ENCODE measurements around the gene TRIM27.

The TRIM27 gene

DNA sequence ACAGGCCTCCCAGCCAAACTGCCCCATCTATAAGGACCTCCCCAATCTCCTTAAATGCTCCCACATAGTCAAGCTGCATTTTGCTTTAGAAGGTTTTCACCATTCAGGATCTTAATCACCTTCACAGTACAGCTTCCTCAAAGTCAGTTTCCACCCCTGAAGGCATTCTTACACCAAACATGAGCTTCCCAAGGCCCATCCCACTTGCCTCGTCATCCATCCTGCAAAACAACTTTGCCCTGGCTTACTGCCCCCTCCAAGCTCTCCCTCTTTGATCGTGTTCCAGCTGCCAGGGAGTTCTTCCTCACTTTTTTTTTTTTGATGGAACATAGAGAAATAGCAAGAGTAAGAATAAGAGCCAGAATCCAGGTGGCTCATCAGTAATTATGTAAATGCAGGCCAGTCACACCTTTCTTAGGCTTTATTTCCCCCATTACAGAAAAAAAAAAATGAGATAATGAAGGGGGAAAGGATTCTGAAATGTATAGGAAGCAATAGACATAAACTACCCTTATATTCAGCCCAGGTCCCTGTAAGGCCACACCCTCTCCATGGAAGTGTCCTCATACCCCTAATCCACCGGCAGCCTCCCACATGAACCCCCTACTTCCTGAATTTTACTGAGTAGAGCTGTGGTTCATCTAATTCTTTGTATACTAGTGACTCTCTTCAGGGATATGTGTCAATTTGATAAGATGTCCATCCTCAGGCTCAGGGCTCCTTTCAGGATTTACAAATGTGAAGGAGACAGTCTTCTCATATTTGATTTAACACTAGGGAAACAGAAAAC, 12.7 kb downstream of the TRIM27 start:
- Histone ChIP-seq H3K9me3 (ENCODE audit: low read length) (no peaks in the 10 kb centered on the region), H3K9ac (ENCODE audit: low read length) (no peak overlapping the region), H3K4me3 (ENCODE audit: low read depth in 1 of 2, low read length in 2 of 2) (no peak overlapping the region), H3K36me3 (ENCODE audit: insufficient read depth, low read length) (peaks cover 60% of the 10 kb centered on the region), H3K27ac (ENCODE audit: low read depth, low read length) (no peak overlapping the region), H3K4me1 (ENCODE audit: insufficient read depth, low read length) (no peaks in the 10 kb centered on the region), H3K27me3 (ENCODE audit: control insufficient read depth in 1 of 2, insufficient read depth in 2 of 2, low read length in 2 of 2) (no peaks in the 10 kb centered on the region)

DNA sequence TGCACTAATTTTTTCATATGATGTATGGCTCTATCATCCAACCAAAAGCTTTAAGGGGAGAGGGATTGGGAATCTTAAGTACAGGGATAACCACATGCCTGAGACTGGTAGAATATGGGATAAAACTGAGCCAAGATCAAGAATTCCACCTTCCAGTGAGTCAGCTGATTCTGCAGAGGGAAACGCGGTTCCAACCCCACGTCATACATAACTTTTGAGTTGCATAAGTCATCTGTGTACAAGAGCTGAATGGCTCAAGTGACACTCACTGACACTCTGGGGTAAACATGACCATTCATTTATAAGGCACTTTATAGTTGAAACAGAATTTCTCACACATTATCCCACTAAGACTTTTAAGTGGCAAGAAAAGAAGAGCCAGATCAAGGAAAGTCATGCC, 16.4 kb downstream of the TRIM27 start:
- H3K4me1 ChIP-seq (ENCODE audit: insufficient read depth, low read length), result no peaks in the 10 kb centered on the region
- H3K9ac ChIP-seq (ENCODE audit: low read length), result no peak overlapping the region
- H3K27ac ChIP-seq (ENCODE audit: low read depth, low read length), result no peak overlapping the region

DNA sequence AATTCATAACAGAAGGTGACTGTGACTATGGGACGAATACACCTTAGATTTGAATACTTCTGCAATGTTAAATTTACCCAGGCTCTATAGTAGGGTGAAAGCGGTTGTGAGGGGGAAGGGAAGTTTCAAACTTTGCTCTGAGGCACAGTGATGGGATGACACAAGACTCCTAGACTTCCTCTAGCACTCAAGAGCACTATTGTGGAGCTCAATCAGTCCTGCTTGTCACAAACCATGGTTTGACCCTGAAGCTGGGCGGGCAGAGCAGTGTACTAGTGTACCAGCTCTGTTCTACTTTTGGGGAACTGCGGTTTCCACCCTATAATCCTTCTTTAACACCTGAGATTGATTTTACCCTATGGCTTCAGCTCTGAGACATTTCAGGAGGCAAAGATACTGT, 17.1 kb downstream of the TRIM27 start:
- H3K27ac ChIP-seq (ENCODE audit: low read depth, low read length), result no peak overlapping the region
- no peak overlapping the region for H3K4me3 ChIP-seq (ENCODE audit: low read depth in 1 of 2, low read length in 2 of 2)
- H3K36me3 ChIP-seq (ENCODE audit: insufficient read depth, low read length), result peaks cover 72% of the 10 kb centered on the region
- H3K9me3 ChIP-seq (ENCODE audit: low read length), result no peaks in the 10 kb centered on the region
- H3K9ac ChIP-seq (ENCODE audit: low read length), result no peak overlapping the region
- H3K27me3 ChIP-seq (ENCODE audit: control insufficient read depth in 1 of 2, insufficient read depth in 2 of 2, low read length in 2 of 2), result no peaks in the 10 kb centered on the region
- H3K4me1 ChIP-seq (ENCODE audit: insufficient read depth, low read length), result no peaks in the 10 kb centered on the region

More for the DNA sequence above, 16.4 kb downstream of the TRIM27 start:
- H3K36me3 ChIP-seq (ENCODE audit: insufficient read depth, low read length), result peaks cover 73% of the 10 kb centered on the region
- H3K27me3 ChIP-seq (ENCODE audit: control insufficient read depth in 1 of 2, insufficient read depth in 2 of 2, low read length in 2 of 2), result no peaks in the 10 kb centered on the region
- no peaks in the 10 kb centered on the region for H3K9me3 ChIP-seq (ENCODE audit: low read length)
- no peak overlapping the region for H3K4me3 ChIP-seq (ENCODE audit: low read depth in 1 of 2, low read length in 2 of 2)

DNA sequence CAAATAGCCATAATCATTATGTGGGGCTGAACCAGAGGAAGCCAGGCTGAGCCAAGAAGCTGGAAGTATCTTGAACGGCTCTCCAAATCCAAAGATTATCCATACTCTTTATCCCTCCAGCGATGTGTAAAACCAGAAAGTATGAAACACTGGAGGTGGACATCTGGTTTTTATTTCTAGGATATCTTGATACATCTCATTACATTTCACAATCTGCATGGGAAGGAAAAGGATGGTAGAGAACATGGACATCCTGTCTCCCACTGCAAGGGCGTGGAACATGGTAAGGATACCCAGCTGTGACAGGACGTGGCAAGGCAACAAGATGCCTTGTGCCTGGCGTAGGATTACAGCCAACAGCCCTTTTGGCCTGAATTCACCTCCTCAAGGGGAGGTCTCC, 20.1 kb downstream of the TRIM27 start:
- Histone ChIP-seq H3K4me1 (ENCODE audit: insufficient read depth, low read length) (no peaks in the 10 kb centered on the region), H3K9ac (ENCODE audit: low read length) (no peak overlapping the region), H3K4me3 (ENCODE audit: low read depth in 1 of 2, low read length in 2 of 2) (no peak overlapping the region), H3K27me3 (ENCODE audit: control insufficient read depth in 1 of 2, insufficient read depth in 2 of 2, low read length in 2 of 2) (no peaks in the 10 kb centered on the region), H3K9me3 (ENCODE audit: low read length) (no peaks in the 10 kb centered on the region), H3K27ac (ENCODE audit: low read depth, low read length) (no peak overlapping the region), H3K36me3 (ENCODE audit: insufficient read depth, low read length) (peaks cover 56% of the 10 kb centered on the region)

DNA sequence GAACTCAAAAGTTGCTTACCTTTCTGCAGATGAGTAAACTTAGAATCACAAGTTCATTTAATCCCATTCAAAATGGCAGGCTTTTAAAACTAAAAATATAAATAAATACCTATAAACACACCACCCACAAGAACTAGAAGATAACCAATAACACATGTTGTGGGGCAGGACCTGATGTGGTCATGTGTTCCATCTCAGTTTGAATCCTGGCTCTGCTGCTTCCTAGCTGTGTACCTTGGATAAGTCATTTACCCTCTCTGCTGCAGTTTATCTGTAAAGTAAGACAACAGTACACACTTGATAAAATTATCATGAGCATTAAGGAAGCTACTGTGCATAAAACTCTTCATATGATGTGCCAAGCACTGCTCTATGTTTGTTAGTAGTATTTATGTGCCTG, 22.0 kb downstream of the TRIM27 start:
- peaks cover 41% of the 10 kb centered on the region for H3K36me3 ChIP-seq (ENCODE audit: insufficient read depth, low read length)
- no peak overlapping the region for H3K4me3 ChIP-seq (ENCODE audit: low read depth in 1 of 2, low read length in 2 of 2)
- H3K27ac ChIP-seq (ENCODE audit: low read depth, low read length), result no peak overlapping the region
- H3K9me3 ChIP-seq (ENCODE audit: low read length), result no peaks in the 10 kb centered on the region
- H3K4me1 ChIP-seq (ENCODE audit: insufficient read depth, low read length), result peaks cover 8% of the 10 kb centered on the region
- H3K9ac ChIP-seq (ENCODE audit: low read length), result no peak overlapping the region
- no peaks in the 10 kb centered on the region for H3K27me3 ChIP-seq (ENCODE audit: control insufficient read depth in 1 of 2, insufficient read depth in 2 of 2, low read length in 2 of 2)

DNA sequence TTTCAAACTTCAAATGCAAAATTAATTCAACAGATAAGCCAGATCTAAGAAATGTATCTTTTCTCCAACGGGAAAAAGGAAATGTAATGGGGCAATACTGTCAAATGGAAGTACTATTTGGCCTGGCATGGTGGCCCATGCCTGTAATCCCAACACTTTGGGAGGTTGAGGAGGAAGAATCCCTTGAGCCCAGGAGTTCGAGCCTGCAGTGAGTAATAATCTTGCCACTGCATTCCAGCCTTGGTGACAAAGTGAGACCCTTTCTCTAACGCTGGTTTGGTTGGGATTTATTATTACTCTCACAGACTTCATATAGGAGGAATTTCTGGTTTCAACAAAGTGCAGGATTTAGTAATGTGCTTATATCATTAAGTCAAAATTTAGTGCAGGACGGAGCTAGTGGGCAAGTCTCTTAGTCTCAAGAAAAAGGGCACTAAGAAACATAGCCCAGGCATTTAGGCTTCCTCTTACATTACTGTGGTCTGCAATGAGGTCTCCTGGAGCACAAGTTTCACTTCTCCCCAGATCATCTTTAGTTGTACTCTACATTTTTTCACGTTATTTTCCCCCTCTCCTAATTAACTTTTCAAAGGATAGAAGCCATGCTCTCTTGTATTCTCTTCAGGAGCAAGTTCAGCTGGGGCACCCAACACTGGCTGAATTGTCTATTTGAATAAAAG, 23.1 kb downstream of the TRIM27 start:
- no peaks in the 10 kb centered on the region for H3K27me3 ChIP-seq (ENCODE audit: control insufficient read depth in 1 of 2, insufficient read depth in 2 of 2, low read length in 2 of 2)
- H3K9me3 ChIP-seq (ENCODE audit: low read length), result no peaks in the 10 kb centered on the region
- H3K4me1 ChIP-seq (ENCODE audit: insufficient read depth, low read length), result peaks cover 8% of the 10 kb centered on the region
- H3K27ac ChIP-seq (ENCODE audit: low read depth, low read length), result no peak overlapping the region
- H3K36me3 ChIP-seq (ENCODE audit: insufficient read depth, low read length), result peaks cover 38% of the 10 kb centered on the region
- H3K9ac ChIP-seq (ENCODE audit: low read length), result no peak overlapping the region
- H3K4me3 ChIP-seq (ENCODE audit: low read depth in 1 of 2, low read length in 2 of 2), result no peak overlapping the region

DNA sequence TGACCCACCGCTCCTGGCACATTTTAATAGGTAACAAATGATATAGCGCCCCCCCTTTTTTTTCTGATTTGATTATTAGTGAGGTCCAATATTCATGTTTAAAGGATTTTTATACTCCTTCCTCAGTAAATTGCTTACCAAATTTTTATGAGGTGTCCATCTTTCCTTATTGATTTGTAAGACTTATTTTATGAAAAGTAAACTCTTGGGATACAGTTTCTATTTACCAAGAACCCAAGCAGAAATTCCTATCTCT, 25.1 kb downstream of the TRIM27 start:
- Histone ChIP-seq H3K4me1 (ENCODE audit: insufficient read depth, low read length) (peaks cover 8% of the 10 kb centered on the region), H3K27ac (ENCODE audit: low read depth, low read length) (no peak overlapping the region), H3K9me3 (ENCODE audit: low read length) (no peaks in the 10 kb centered on the region), H3K4me3 (ENCODE audit: low read depth in 1 of 2, low read length in 2 of 2) (no peak overlapping the region), H3K27me3 (ENCODE audit: control insufficient read depth in 1 of 2, insufficient read depth in 2 of 2, low read length in 2 of 2) (no peaks in the 10 kb centered on the region), H3K36me3 (ENCODE audit: insufficient read depth, low read length) (peaks cover 22% of the 10 kb centered on the region), H3K9ac (ENCODE audit: low read length) (no peak overlapping the region)

DNA sequence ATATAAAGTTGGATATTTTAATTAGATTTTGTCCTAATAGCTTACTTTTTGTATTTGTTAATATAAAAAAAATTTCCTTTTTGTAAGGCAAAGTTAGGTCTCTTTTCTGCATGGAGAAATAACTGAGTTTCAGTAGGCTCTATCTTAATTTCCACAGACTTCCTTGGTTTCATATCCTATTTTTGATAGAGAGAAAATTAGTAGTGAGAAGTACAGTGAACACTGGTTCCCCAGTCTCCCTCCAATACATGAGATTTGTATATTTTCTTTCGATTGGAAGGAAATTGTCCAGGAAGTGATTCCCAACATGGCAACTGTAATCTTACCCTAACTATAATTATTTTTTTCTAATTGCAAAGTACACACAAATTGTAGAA, 26.4 kb downstream of the TRIM27 start:
- Histone ChIP-seq H3K9me3 (ENCODE audit: low read length) (no peaks in the 10 kb centered on the region), H3K27me3 (ENCODE audit: control insufficient read depth in 1 of 2, insufficient read depth in 2 of 2, low read length in 2 of 2) (no peaks in the 10 kb centered on the region), H3K9ac (ENCODE audit: low read length) (peak overlapping the region; percentile 100), H3K4me3 (ENCODE audit: low read depth in 1 of 2, low read length in 2 of 2) (peak overlapping the region; percentile 72 to 91), H3K36me3 (ENCODE audit: insufficient read depth, low read length) (peaks cover 12% of the 10 kb centered on the region), H3K4me1 (ENCODE audit: insufficient read depth, low read length) (peaks cover 8% of the 10 kb centered on the region), H3K27ac (ENCODE audit: low read depth, low read length) (peak overlapping the region; percentile 84)

DNA sequence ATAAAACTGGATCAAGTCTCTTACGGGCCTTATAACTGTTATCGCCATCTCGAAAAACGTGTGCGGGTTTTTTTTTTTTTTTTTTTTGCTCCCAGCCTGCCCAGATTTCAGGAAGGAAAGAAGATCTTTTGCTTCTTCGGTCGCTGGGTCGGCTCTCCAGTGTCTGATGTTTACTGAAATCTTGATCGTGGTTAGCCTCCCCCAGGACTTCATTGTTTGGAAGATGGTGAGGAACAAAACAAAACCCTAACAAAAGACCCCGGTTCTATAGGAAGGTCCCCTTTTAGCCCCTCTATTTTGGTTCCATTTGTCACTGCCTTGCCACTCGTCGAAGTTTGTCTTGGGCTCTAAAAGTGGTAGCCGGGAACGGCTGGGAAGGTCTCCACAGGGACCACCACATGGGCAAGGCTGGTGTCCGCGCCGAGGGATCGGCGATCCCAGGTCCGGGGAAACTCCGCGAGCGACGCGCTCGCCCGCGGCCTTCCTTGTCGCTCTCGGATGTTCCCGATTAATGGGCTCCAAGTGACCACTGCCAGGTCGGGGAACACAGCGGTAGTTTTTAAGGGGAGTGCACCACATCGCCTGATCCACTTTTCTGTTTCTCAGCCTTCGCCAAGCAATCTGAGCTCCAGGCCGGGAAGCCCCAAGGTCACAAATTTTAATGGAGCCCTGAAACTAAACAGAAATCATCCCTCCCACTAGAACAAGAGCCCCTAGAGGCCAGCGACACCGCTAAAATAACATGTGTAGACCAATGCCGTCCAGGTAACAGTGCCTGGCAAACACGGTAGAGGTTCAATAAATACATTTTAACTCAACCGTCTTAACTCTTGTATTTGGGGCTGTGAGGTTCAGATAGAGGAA, 27.0 kb downstream of the TRIM27 start:
- H3K9me3 ChIP-seq (ENCODE audit: low read length), result no peaks in the 10 kb centered on the region
- peak overlapping the region; percentile 84 for H3K27ac ChIP-seq (ENCODE audit: low read depth, low read length)
- H3K4me3 ChIP-seq (ENCODE audit: low read depth in 1 of 2, low read length in 2 of 2), result peak overlapping the region; percentile 72 to 91
- peaks cover 7% of the 10 kb centered on the region for H3K36me3 ChIP-seq (ENCODE audit: insufficient read depth, low read length)
- no peaks in the 10 kb centered on the region for H3K27me3 ChIP-seq (ENCODE audit: control insufficient read depth in 1 of 2, insufficient read depth in 2 of 2, low read length in 2 of 2)
- peak overlapping the region; percentile 100 for H3K9ac ChIP-seq (ENCODE audit: low read length)
- H3K4me1 ChIP-seq (ENCODE audit: insufficient read depth, low read length), result peaks cover 8% of the 10 kb centered on the region

DNA sequence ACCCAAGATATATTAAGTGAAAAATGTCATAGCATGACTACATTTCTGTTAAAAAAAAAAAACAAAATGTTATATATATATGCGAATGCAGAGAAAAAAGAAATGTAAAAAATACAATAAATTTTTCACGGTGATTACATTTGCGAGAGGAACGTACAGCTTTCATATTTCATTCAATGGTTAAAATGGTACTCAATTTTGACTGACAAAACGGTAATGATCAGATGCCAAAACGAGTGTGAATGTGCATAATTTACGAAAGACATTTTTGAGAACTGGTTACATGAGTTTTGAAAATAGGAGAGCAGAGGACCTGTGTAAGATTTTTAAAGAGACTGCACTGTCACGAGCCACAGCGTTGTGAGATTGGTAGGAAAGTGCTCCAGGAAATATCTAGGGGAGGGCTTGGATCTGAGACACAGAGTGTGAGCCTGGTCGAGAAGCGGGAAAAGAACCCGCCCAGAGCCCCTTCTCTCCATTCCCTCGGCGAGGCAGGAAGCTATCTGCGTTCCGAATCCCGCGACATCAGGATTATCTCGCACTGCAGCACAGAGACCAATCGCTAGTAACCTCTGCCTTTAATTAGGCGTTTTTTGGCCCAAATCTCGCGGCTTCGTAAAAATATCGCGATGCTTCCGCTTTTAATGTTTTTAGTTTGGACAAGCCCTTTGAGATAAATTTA, 28.5 kb downstream of the TRIM27 start:
- Histone ChIP-seq H3K27ac (ENCODE audit: low read depth, low read length) (peak overlapping the region; percentile 84), H3K4me3 (ENCODE audit: low read depth in 1 of 2, low read length in 2 of 2) (peak overlapping the region; percentile 72 to 91), H3K9ac (ENCODE audit: low read length) (peak overlapping the region; percentile 100)

DNA sequence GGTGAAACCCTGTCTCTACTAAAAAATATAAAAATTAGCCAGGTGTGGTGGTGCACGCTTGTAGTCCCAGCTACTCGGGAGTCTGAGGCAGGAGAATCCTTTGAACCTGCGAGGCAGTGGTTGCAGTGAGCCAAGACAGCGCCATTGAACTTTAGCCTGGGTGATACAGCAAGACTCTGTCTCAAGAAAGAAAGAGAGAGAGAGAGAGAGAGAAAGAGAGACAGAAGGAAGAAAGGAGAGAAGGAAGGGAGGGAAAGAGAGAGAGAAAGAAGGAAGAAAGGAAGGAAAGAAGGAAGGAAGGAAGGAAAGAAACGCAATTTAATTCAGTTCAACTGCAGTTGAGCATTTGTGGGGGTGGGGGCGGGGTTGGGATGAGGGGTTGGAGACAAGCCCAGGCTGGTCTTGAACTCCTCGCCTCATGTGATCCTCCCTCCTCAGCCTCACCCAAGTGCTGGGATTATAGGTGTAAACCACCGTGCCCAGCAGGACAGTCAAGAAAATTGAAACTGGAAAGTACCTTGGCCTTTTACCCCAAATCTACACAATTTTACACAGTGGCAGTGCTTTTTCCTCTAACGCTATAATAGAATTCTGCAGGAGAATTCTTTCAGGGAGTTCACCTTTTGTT, 30.5 kb downstream of the TRIM27 start:
- H3K4me1 ChIP-seq (ENCODE audit: insufficient read depth, low read length), result peaks cover 8% of the 10 kb centered on the region
- H3K27me3 ChIP-seq (ENCODE audit: control insufficient read depth in 1 of 2, insufficient read depth in 2 of 2, low read length in 2 of 2), result no peaks in the 10 kb centered on the region
- H3K4me3 ChIP-seq (ENCODE audit: low read depth in 1 of 2, low read length in 2 of 2), result no peak overlapping the region
- H3K36me3 ChIP-seq (ENCODE audit: insufficient read depth, low read length), result no peaks in the 10 kb centered on the region
- H3K27ac ChIP-seq (ENCODE audit: low read depth, low read length), result no peak overlapping the region
- no peak overlapping the region for H3K9ac ChIP-seq (ENCODE audit: low read length)
- no peaks in the 10 kb centered on the region for H3K9me3 ChIP-seq (ENCODE audit: low read length)

More for the DNA sequence above, 28.5 kb downstream of the TRIM27 start:
- peaks cover 8% of the 10 kb centered on the region for H3K4me1 ChIP-seq (ENCODE audit: insufficient read depth, low read length)
- no peaks in the 10 kb centered on the region for H3K27me3 ChIP-seq (ENCODE audit: control insufficient read depth in 1 of 2, insufficient read depth in 2 of 2, low read length in 2 of 2)
- no peaks in the 10 kb centered on the region for H3K9me3 ChIP-seq (ENCODE audit: low read length)
- H3K36me3 ChIP-seq (ENCODE audit: insufficient read depth, low read length), result no peaks in the 10 kb centered on the region

Data from muscle layer of colon (tissue), 2 donors.